Effector CD4-positive, alpha-beta T cell (primary cell): ENCODE measurements around the gene SSPN. TPM values are rescaled to one million over a fixed set of nuclear protein-coding genes. Genes with fewer than 3 reads are reported as not detected.

Experiments
- DNase-seq: peaks from one replicate; pipeline ENCODE4 v3.0.0-alpha.2; 2020
- total RNA-seq: gene quantifications from one replicate; lab custom pipeline; 2026; lab: John Stamatoyannopoulos, UW

Gene SSPN
- not detected for total RNA-seq

GRCh38 chr12:26195250-26195640 is at the start of gene SSPN:
TSS of gene SSPN (plus strand) at chr12:26195573. CDS start at chr12:26195673, 100 bp downstream.
- no peak for DNase-seq

- no peak for DNase-seq
Measured at GRCh38 chr12:26148291-26148690, 47.1 kb upstream of the SSPN start.

GRCh38 chr12:26149968-26150500 is 45.3 kb upstream of the SSPN start:
- no peak for DNase-seq

GRCh38 chr12:26150736-26151450 is 44.5 kb upstream of the SSPN start:
- DNase-seq, result no peak

- DNase-seq, result no peak
Measured at GRCh38 chr12:26152507-26153102, 42.8 kb upstream of the SSPN start.

GRCh38 chr12:26153421-26154154 is 41.8 kb upstream of the SSPN start:
- no peak for DNase-seq

- DNase-seq, result no peak
Measured at GRCh38 chr12:26156201-26156871, 39.0 kb upstream of the SSPN start.

- no peak for DNase-seq
Measured at GRCh38 chr12:26157001-26157400, 38.4 kb upstream of the SSPN start.

- DNase-seq, result no peak
Measured at GRCh38 chr12:26158078-26158764, 37.2 kb upstream of the SSPN start.

GRCh38 chr12:26162174-26162573 is 33.2 kb upstream of the SSPN start:
- DNase-seq, result no peak

GRCh38 chr12:26162905-26163304 is 32.5 kb upstream of the SSPN start:
- no peak for DNase-seq

- DNase-seq, result no peak
Measured at GRCh38 chr12:26164118-26164517, 31.3 kb upstream of the SSPN start.

- DNase-seq, result no peak
Measured at GRCh38 chr12:26172013-26172412, 23.4 kb upstream of the SSPN start.

GRCh38 chr12:26172539-26172938 is 22.8 kb upstream of the SSPN start:
- DNase-seq, result no peak

- DNase-seq, result no peak
Measured at GRCh38 chr12:26172946-26173552, 22.3 kb upstream of the SSPN start.

- DNase-seq, result no peak
Measured at GRCh38 chr12:26176725-26177124, 18.6 kb upstream of the SSPN start.

GRCh38 chr12:26177283-26177682 is 18.1 kb upstream of the SSPN start:
- no peak for DNase-seq

GRCh38 chr12:26179826-26180225 is 15.5 kb upstream of the SSPN start:
- DNase-seq, result no peak

GRCh38 chr12:26182377-26182776 is 13.0 kb upstream of the SSPN start:
- DNase-seq, result no peak

GRCh38 chr12:26185532-26186320 is 9.6 kb upstream of the SSPN start:
- DNase-seq, result no peak
